Measurements from ENCODE around the gene ATP2B2. TPM values are rescaled to one million over a fixed set of nuclear protein-coding genes. Genes with fewer than 3 reads are reported as not detected.

ATP2B2 gene
- total and polyA plus RNA-seq, 2 experiments from 2014 or later, result 0.66 to 1.8 TPM

- no peaks in the 10 kb centered on the region for H3K9me3 ChIP-seq (ENCODE audit: low read depth)
- no peaks in the 10 kb centered on the region for H4K20me1 ChIP-seq (ENCODE audit: insufficient read depth, poor library complexity, severe bottlenecking)
- no peak overlapping the region for H2AFZ ChIP-seq
- WGBS (ENCODE audit: low lambda C conversion rate, missing lambda C conversion rate), result 84% methylated on average over 10 of the region's 10 CpGs
- peaks cover 11% of the 10 kb centered on the region for H3K27me3 ChIP-seq
- H3K79me2 ChIP-seq, result no peaks in the 10 kb centered on the region
- H3K9me2 ChIP-seq (replicated peaks; ENCODE audit: insufficient read depth), result no peaks in the 10 kb centered on the region
- no peak overlapping the region for H3K27ac ChIP-seq
- H3K36me3 ChIP-seq (replicated peaks; ENCODE audit: insufficient read depth, low read depth), result no peaks in the 10 kb centered on the region
- no peak overlapping the region for H3K4me3 ChIP-seq
- no peak for DNase-seq (ENCODE audit: low spot score)
- no peak overlapping the region for H3K4me2 ChIP-seq
- H3K4me1 ChIP-seq (ENCODE audit: insufficient read depth), result no peaks in the 10 kb centered on the region
- TF ChIP-seq EZH2phosphoT487 (IDR thresholded peaks at IDR 0.05; ENCODE audit: low read depth, severe bottlenecking, unreplicated experiment) (no peak), CTCF (IDR thresholded peaks at IDR 0.05; ENCODE audit: poor library complexity) (no peak), EZH2 (IDR thresholded peaks at IDR 0.05; ENCODE audit: borderline replicate concordance) (no peak)
Observed at GRCh38 chr3:10510086-10510742, 4.8 kb upstream of the ATP2B2 start.

DNA sequence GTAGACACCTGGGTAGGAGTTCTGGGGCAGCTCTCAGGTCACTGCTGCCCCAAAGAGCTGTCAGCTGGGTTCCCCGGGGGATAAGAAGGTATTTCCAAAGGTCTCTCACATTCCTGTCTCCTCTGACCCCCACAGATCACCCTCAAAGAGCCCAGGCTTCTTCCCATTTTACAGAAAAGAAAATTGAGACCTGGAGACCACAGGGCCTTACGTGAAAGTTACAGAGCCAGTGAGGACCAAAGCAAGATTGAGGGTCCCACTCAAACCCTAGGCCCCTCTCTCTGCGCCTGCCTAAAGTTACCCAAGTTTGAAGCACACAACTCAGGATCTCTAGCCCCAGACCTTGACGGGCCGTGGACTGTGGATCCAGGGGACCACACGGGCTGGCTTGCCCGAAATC lies 3.9 kb upstream of the ATP2B2 start:
- 90% methylated on average over 7 of the region's 7 CpGs for WGBS (ENCODE audit: low lambda C conversion rate, missing lambda C conversion rate)

DNA sequence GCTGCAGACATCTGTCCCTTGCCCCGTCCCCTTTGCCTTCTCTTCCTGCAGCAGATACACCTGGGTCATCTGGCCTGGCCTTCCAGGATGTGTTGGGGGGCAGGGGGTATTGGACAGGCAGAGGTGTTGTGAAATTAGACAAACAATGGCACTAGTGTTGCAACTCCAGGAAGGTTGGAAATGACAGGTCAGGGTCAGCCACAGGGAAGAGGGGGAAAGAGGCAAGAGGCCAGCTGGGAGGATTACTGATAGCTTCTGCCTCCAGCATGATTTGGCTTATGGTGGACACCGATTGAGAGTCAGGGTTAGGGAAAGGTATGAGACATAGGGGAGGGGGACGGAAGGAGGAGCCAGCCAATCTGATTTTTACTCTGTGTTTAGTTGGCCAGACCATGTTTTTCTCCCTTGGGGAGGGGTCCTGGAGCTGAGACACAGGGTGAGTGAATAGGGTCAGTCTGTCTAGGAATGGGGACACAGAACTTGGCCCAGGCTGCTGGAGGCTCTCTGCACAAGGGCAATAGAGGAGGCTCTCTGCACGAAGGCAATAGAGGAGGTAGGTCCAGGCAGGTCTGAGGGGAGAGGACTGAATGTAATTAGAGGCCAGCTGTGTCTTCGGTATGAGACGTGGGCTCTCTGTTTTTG lies 3.4 kb upstream of the ATP2B2 start:
- no peaks in the 10 kb centered on the region for H3K36me3 ChIP-seq (replicated peaks; ENCODE audit: insufficient read depth, low read depth)
- no peak overlapping the region for H2AFZ ChIP-seq
- no peak overlapping the region for H3K4me3 ChIP-seq
- no peaks in the 10 kb centered on the region for H3K79me2 ChIP-seq
- peaks cover 24% of the 10 kb centered on the region for H3K27me3 ChIP-seq
- no peak for TF ChIP-seq EZH2 (IDR thresholded peaks at IDR 0.05; ENCODE audit: borderline replicate concordance)
- no peak for TF ChIP-seq CTCF (IDR thresholded peaks at IDR 0.05; ENCODE audit: poor library complexity)
- no peak for TF ChIP-seq EZH2phosphoT487 (IDR thresholded peaks at IDR 0.05; ENCODE audit: low read depth, severe bottlenecking, unreplicated experiment)
- H3K4me1 ChIP-seq (ENCODE audit: insufficient read depth), result no peaks in the 10 kb centered on the region
- no peaks in the 10 kb centered on the region for H3K9me2 ChIP-seq (replicated peaks; ENCODE audit: insufficient read depth)
- DNase-seq (ENCODE audit: low spot score), result no peak
- no peaks in the 10 kb centered on the region for H4K20me1 ChIP-seq (ENCODE audit: insufficient read depth, poor library complexity, severe bottlenecking)
- WGBS (ENCODE audit: low lambda C conversion rate, missing lambda C conversion rate), result 78% methylated on average over 6 of the region's 6 CpGs
- H3K9me3 ChIP-seq (ENCODE audit: low read depth), result no peaks in the 10 kb centered on the region
- H3K27ac ChIP-seq, result no peak overlapping the region
- no peak overlapping the region for H3K4me2 ChIP-seq

More for the DNA sequence above, 3.9 kb upstream of the ATP2B2 start:
- Histone ChIP-seq H3K4me2 (no peak overlapping the region), H3K4me1 (ENCODE audit: insufficient read depth) (no peaks in the 10 kb centered on the region), H2AFZ (no peak overlapping the region), H3K36me3 (replicated peaks; ENCODE audit: insufficient read depth, low read depth) (no peaks in the 10 kb centered on the region), H3K27me3 (peaks cover 20% of the 10 kb centered on the region), H3K9me2 (replicated peaks; ENCODE audit: insufficient read depth) (no peaks in the 10 kb centered on the region), H3K27ac (no peak overlapping the region), H3K4me3 (no peak overlapping the region), H3K79me2 (no peaks in the 10 kb centered on the region), H3K9me3 (ENCODE audit: low read depth) (no peaks in the 10 kb centered on the region), H4K20me1 (ENCODE audit: insufficient read depth, poor library complexity, severe bottlenecking) (no peaks in the 10 kb centered on the region)
- DNase-seq (ENCODE audit: low spot score), result no peak
- TF ChIP-seq CTCF (IDR thresholded peaks at IDR 0.05; ENCODE audit: poor library complexity), result no peak
- TF ChIP-seq EZH2phosphoT487 (IDR thresholded peaks at IDR 0.05; ENCODE audit: low read depth, severe bottlenecking, unreplicated experiment), result no peak
- TF ChIP-seq EZH2 (IDR thresholded peaks at IDR 0.05; ENCODE audit: borderline replicate concordance), result no peak
